Stimulated activated CD8-positive, alpha-beta memory T cell treated with anti-CD3 and anti-CD28 coated beads, Interleukin-4, amount 100 ng/mL, for 4 hours (primary cell): ENCODE results near the gene SPECC1.
"Not testable (repeated sequence)": the region's sequence is repeated elsewhere in the genome, so short reads cannot be mapped to it uniquely, and the experiment has no call there.

ENCODE experiments used
- DNase-seq, 2 donors: peaks; one replicate each; pipeline ENCODE4 v3.0.0-alpha.2; 2020; ENCODE audit warnings: low read depth in 2 of 2, low spot score in 1 of 2

The SPECC1 gene

DNA sequence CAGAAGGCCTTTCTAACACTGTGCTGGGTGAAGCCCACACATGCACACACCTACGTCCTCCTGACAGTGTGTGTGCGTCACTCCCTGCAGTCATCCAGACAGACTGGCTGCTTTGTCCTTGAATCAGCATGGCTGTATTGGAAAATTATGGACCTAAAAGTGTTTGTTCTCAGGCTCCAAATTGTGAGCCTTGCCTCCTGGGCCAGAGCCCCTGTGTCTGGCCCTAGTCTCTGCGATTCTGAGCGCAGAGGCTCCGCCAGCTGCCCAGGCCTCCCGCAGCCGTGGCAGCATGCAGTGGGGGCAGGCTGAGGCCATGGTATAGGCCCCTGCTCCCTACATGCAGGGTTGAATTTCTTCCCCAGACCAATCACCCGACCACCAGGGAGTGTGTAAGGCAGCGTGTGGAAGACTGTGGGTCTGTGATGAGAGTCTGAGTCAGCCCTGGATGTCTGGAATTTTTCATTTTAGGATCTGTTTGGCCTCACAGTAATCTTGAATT lies 291.3 kb downstream of the SPECC1 start:
- no peak for DNase-seq

DNA sequence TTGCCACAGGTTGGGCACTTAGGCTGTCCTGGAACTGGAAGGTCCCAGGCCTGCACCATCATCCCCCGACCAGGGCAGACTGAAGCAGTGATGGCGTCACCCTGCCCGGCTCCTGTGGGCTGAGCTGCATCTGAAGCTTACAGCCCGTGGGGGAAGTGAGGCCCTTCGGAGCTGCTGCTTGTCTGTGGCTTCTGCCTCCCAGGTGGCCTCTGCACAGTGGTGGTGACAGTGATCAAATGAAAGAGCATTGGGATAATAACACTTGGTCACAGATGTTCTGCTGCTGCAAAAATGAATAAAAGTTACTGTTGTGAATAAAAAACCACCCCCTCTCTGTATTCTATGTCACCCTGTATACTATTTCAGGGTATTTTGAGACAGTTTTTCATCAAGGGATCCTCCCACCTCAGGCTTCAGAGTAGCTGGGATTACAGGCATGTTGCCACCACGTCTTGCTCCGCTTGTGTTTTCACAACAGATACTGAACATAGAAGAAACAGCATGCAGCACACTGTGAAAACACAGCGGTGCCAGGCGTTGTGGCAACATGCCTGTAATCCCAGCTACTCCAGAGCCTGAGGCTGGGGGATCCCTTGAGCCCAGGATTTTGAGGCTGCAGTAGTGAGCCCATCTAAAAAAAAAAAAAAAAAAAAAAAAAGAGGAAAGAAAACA lies 293.2 kb downstream of the SPECC1 start:
- DNase-seq = no peak

DNA sequence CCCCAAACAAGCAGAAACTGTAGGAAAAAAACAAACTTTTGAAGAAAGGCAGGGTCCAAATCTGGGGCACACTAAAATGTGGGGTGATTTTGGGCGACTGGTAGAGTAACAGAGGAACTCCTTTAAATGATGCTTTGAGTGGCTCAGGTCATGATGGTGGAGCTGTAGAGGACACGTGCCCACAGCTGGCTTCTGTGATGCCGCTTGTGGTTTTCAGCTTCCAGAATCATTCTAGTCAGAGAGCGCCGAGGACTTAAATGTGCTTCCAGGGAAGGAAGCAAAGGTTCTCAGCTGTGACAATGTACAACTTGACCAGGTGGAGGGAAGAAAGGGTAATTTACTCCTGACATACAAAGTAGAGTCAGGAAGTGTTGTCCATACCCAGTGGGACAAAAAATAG lies 295.8 kb downstream of the SPECC1 start:
- DNase-seq = no peak

DNA sequence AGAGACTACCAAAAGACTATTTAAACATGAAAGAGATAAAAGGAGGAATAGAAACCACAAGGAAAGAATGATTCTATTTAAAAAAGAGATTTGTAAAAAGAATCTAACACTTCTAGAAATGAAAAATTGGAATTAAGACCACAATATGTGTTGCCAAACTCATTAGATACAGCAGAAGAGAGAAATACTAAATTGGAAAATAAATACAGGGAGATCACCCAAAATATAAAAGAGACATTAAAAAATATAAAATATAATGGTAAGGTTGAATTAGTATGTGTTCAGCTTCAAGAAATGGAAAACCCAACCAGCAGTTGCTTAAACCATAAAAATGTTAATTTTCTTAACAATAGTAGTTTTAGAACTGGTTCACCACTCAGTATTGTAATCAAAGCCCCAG lies 297.8 kb downstream of the SPECC1 start:
- DNase-seq = no peak

DNA sequence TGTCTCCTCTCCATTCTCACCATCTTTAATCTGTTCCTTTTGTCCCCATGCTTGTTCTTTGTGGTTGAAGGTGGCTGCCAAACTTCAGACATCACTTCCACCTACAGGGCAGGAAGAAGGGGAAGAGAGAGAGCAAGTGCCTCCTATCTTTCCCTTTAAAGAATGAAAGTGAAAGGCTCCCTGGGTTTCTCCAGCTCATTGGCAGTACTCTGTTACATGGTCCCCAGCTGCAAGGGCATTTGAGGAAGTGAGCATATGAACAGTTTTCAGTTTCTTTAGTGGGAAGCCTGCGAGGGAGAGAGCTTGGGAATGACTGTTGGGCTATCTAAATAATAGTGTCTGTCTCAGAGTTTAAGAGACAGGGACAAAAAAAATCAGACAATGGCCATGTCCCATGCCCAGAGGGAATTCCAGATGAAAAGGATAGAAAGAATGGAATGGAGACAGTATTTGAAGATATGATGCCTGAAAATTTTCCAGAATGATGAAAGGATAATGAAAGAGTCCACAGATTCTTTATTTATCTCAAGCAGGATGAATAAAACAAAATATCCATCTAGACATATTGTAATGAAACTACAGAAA lies 298.3 kb downstream of the SPECC1 start:
- DNase-seq = no peak

DNA sequence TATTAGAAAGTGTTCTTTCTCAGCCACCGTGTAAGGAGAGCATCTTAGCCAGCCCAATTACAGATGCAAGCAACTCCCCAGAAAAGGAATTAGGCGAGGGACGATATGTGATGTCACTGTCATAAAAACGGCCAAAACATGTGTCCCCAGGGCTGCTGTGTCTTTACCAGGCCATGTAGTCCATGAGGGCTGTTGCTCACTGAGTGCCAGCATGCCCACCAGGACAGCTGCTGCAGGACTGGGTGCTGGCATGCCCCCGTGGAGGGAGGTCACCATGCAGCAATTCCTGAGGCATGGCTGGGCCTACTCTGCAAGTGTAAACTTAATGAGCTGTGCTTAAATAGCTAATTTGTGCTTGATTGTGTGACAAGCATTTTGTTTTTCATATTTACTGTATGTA lies 301.3 kb downstream of the SPECC1 start:
- no peak for DNase-seq

DNA sequence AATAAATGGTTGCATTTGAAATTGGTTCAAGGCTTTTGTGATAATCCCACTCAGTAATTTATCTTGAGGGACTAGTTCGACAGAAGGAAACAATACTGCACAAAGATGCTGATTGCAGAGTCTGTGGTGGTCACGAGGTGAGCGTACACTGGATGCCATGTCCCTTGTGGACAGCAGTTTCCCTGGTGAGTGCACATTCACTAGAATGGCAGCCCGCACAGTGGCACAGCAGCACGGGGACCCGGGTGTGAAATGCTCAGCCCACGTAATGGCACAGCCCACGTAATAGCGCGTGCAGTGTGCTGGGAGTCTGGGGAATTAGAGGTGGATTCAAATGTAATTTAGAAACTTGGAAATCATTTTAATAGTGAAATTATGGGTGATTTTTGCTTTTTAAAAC lies 304.1 kb downstream of the SPECC1 start:
- no peak for DNase-seq

DNA sequence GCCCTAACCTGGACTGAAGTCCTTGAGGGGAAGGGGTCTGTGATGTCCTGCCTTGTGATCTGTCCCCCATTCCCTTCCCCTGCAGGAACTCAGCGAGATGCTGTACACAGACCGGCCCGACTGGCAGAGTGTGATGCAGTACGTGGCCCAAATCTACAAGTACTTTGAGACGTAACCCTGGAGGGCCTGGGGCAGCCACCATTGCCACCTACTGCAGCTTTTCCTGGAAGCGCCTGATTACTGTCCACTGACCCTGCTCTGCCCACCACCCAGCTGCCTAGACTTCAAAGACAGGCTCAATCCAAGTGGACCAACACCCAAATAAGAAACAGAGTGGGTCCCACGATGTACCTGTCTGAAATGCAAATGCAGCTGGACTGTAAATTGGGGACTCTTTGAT lies 304.7 kb downstream of the SPECC1 start:
- DNase-seq = no peak

DNA sequence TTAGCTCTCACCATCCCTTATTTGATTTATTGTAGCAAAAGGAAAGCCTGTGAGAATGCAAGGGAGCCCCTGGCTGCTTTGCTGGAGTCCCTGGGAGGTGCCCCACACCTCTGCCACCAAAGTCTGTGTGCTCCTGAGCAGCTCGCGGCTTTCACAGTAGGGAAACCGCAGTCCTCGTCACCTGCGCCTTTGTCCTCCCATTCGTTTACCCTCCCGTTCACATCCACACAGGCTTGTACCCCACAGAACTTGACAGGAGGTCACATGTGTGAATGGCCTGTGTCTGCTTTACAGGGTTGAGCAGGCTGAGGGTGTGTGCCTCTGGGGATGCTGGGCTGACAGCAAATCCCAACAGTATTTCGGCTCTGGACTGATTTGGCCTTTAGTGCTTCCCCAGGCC lies 305.7 kb downstream of the SPECC1 start:
- DNase-seq = no peak

DNA sequence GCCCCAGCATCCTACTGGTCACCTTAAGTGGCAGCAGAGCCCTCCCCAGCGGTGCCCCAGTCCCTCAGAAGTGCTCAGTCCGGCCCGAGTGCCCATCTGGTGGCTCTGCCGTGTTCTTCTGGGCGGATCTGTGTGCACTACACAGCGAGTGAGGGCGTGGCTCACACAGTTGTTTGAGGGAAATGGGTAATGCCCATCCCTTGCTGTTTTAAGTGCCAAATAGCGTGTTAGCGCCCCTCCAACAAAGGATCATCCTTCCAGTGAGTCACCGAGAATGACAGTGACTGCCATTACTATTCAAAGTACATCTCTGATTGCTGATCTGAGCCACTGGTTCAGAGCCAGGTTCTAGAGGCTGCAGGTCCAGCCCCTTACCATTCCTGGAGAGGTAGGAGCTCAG lies 306.2 kb downstream of the SPECC1 start:
- no peak for DNase-seq

DNA sequence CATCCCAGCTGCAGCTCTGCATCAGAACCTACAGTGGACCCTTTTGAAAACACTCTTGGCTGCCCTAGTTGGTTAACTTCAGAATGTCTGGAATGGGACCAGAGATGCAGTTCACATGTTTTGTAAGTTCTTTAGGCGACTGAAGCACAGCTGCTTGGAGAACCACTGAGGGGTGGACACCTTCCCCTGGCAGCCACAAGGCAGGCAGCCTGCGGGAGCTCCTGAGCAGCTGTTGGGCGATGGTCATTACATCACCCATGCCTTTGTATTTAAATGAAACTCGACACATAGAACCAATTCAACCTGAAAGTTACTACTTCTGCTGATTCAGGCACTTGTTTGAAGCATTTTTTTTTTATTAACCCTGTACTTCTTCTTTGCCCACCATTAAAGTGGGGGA lies 306.7 kb downstream of the SPECC1 start:
- no peak for DNase-seq

DNA sequence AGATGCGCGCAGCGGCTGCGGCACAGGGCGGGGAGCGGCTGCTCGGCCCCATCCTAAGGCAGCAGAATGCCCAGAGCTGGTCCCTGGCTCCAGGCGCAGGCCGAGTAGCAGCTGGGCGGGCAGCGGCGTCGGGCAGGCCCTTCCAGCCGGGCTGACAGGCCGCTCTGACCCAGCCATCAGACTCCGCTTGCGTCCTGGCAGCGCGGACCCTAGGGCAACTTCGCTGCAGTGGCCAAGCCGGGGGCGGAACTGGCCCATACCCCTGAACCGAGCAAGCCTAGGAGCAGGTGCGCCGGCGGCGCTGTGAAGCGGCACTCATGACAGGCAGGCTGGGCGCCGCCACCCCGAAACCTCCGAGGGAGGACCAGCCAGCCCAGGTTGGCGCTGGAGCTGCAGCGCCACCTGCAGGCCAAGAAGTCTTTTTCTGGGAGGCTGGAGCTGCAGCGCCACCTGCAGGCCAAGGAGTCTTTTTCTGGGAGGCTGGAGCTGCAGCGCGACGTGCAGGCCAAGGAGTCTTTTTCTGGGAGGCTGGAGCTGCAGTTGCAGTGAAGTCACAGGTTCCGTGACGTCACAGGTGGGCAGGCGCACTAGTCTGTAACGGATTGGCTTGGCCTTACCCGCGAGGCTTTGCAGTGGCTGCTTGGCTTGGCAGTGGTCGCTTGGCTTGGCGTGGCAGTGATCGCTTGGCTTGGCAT lies 311.5 kb downstream of the SPECC1 start:
- DNase-seq = peak; percentile 45 to 54

DNA sequence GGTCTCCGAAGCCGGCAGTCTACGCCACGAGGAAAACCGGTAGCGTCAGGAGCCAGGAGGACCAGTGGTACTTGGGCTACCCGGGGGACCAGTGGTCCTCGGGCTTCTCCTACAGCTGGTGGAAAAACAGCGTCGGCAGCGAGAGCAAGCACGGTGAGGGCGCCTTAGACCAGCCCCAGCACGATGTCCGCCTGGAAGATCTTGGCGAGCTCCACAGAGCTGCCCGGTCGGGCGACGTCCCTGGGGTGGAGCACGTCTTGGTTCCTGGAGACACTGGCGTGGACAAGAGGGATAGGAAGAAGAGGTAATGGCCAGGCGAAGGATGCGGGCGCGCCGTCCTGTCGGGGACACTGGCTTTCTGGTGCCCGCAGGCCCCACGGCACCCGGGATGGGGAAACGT lies 312.2 kb downstream of the SPECC1 start:
- not testable (repeated sequence) for DNase-seq

DNA sequence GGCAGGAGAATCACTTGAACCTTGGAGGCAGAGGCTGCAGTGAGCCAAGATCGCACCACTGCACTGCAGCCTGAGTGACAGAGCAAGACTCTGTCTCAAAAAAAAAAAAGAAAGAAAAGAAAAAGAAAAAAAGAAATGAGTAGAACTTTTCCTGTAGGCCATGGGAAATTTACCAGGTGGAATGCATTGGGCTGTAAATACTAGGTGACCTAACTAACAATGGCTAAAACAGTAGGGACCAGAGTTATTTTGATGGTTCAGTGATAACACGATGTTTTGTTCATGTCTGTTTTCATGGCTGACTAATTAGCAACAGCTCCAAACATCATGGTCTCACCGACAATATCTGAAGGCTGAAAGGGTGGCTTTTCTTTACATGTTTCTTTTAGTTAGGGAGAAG lies 318.6 kb downstream of the SPECC1 start:
- DNase-seq = not testable (repeated sequence)

DNA sequence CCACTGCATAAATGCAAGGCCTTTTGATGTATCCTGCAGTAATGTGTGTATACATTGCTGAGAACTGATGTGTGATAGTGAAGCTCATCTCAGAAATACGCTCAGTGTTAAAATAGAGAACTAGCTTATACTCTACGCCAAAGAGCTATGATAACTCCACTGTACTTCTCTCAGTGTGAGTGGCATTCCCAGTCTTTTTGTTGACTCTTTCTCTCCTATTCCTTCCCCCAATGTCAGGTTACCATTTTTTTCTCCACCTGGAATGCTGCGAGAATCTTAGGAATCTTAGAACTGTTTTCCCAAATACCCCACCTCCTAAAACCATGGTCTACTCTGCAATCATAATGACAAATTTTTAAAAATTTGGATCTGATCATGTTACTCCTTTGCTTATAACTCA lies 342.2 kb downstream of the SPECC1 start:
- not testable (repeated sequence) for DNase-seq

DNA sequence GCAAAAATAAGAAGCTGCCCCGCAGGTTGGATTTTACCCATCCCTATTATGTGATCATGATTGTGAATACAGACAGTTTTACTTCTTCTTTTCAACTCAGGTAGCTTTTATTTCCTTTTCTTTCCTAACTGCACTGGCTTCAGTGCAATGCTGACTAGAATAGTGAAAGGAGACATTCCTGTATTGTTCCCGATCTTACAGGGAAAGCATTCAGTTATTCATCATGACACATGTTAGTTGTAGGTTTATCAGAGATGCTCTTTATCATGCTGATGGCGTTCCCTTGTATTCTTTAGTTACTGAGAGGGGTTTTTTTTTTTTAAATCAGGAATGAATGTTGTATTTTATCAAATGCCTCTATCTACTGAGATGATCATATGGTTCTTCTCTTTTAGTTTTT lies 343.4 kb downstream of the SPECC1 start:
- DNase-seq = not testable (repeated sequence)

DNA sequence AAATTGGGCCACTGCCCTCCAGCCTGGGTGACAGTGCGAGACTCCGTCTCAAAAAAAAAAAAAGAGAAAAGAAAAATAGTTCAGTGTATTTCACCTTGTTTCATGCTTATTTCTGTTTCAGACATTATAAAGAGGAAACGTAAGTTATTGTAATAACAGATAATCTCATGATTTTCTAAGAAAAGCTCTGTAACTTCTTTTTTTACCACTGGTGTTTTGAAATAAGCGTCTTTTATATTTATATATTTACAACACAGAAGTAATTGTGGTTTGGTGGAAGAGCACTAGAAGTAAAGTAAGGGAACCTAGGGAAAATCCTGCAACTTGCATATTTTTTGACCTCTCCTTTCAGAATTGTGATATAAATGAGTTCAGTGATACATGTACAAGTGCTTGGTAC lies 354.7 kb downstream of the SPECC1 start:
- not testable (repeated sequence) for DNase-seq
